OCI-LY7 (cell line): ENCODE data around the gene TPRG1. TPM values are rescaled to one million over a fixed set of nuclear protein-coding genes. Genes with fewer than 3 reads are reported as not detected.

ENCODE experiments used
- BruUV-seq: library from RNA; stranded (reverse); fragments of 400-500 nt; replicated peaks from 2 replicates; lab custom pipeline; 2021; lab: Mats Ljungman, UMichigan
- CTCF ChIA-PET: fragments of 300-600 bp; sonication (Branson Sonifier 250); formaldehyde crosslinking; loops from one replicate; lab custom pipeline; 2022; ENCODE audit warnings: antibody characterized with exemption; ENCODE audit not compliant: unreplicated experiment; lab: Charles Lee
- POLR2A ChIA-PET: fragments of 300-600 bp; sonication (Branson Sonifier 250); formaldehyde crosslinking; loops from one replicate; lab custom pipeline; 2022; ENCODE audit warnings: antibody characterized with exemption; lab: Charles Lee
- DNase-seq: peaks from one replicate; pipeline ENCODE4 v3.0.0-alpha.2; 2015; ENCODE audit warnings: low spot score
- H2AFZ ChIP-seq: fragments of 200-600 bp; sonication (generic), shearing (Covaris generic); 2 replicates; pipeline ENCODE4 v1.6.1; 2014; ENCODE audit warnings: mild to moderate bottlenecking, antibody characterized with exemption, low read length, moderate library complexity
- H3K27ac ChIP-seq: fragments of 200-600 bp; sonication (generic); 2 replicates; pipeline ENCODE4 v1.5.1; 2014; ENCODE audit warnings: mixed run types, low read depth, mild to moderate bottlenecking, moderate library complexity, low read length, inconsistent platforms; ENCODE audit not compliant: poor library complexity, severe bottlenecking
- H3K36me3 ChIP-seq: fragments of 200-600 bp; sonication (generic); 2 replicates; pipeline ENCODE4 v1.6.1; 2014; ENCODE audit warnings: mild to moderate bottlenecking, antibody characterized with exemption, low read length, moderate library complexity, mixed read lengths; ENCODE audit not compliant: insufficient read depth
- H3K4me1 ChIP-seq: fragments of 200-600 bp; sonication (generic); 2 replicates; pipeline ENCODE4 v1.5.1; 2014; ENCODE audit warnings: mild to moderate bottlenecking, low read length; ENCODE audit not compliant: insufficient read depth, poor library complexity, severe bottlenecking
- H3K4me2 ChIP-seq: fragments of 200-600 bp; sonication (generic); 2 replicates; pipeline ENCODE4 v1.6.1; 2014; ENCODE audit warnings: mild to moderate bottlenecking, low read length
- H3K4me3 ChIP-seq: fragments of 200-600 bp; sonication (generic); 2 replicates; pipeline ENCODE4 v1.5.1; 2014; ENCODE audit warnings: mild to moderate bottlenecking, low read depth, low read length; ENCODE audit not compliant: poor library complexity, severe bottlenecking
- H3K79me2 ChIP-seq: fragments of 200-600 bp; sonication (generic); 2 replicates; pipeline ENCODE4 v1.6.1; 2016; ENCODE audit warnings: low read depth, mild to moderate bottlenecking, low read length, moderate library complexity, mixed read lengths; ENCODE audit not compliant: insufficient read depth
- H3K9me2 ChIP-seq: fragments of 200-600 bp; sonication (generic); 2 replicates; pipeline ENCODE4 v1.6.1; 2016; ENCODE audit warnings: mild to moderate bottlenecking, low read length, mixed read lengths; ENCODE audit not compliant: insufficient read depth
- H3K9me3 ChIP-seq: fragments of 200-600 bp; sonication (generic); 2 replicates; pipeline ENCODE4 v1.6.1; 2014; ENCODE audit warnings: mild to moderate bottlenecking, mixed run types, low read length, mixed read lengths
- H4K20me1 ChIP-seq: fragments of 200-600 bp; sonication (generic); 2 replicates; pipeline ENCODE4 v1.6.1; 2014; ENCODE audit warnings: mild to moderate bottlenecking, antibody characterized with exemption, low read length, moderate library complexity, mixed read lengths; ENCODE audit not compliant: insufficient read depth
- CTCF ChIP-seq: fragments of 200-600 bp; sonication (generic); conservative IDR thresholded peaks from 2 replicates; pipeline ENCODE4 v1.5.1; 2014; ENCODE audit warnings: mild to moderate bottlenecking, antibody characterized with exemption, low read length, moderate library complexity, mixed read lengths
- EZH2phosphoT487 ChIP-seq: fragments of 200-600 bp; sonication (generic); IDR thresholded peaks from 2 replicates; pipeline ENCODE4 v1.6.1; 2018; ENCODE audit warnings: low read depth, borderline replicate concordance, mild to moderate bottlenecking, mixed run types, antibody characterized with exemption, low read length, moderate library complexity, mixed read lengths
- intact Hi-C: fragments of 100-400 bp; cut with micrococcal nuclease; formaldehyde crosslinking; loops from one replicate; pipeline ENCODE4 v1.10.0; 2022; ENCODE audit not compliant: unreplicated experiment
- total RNA-seq, 2 experiments: library from RNA; depleted of rRNA in 1 of 2; stranded (reverse); fragments of >200 nt in 1 of 2; shearing (Covaris generic) in 1 of 2; gene quantifications; 2 replicates each; pipeline ENCODE4 v1.2.3, GENCODE V29; 2014 to 2022

The TPRG1 gene
- total RNA-seq, 2 experiments from 2014 or later = 0.92 TPM; not detected in 1

GRCh38 chr3:189122526-189123205 lies 49.1 kb upstream of the TPRG1 start:
- ChIA-PET POLR2A (interaction anchor here (0.5 kb wide), 1 partner anchor 1621 kb away, joined by 3 read pairs; no protein-coding TSS in a partner anchor), CTCF (no interaction called here)
- no peak overlapping the region for H2AFZ ChIP-seq
- no peak overlapping the region for H3K27ac ChIP-seq
- no peaks in the 10 kb centered on the region for H4K20me1 ChIP-seq
- no peaks in the 10 kb centered on the region for H3K36me3 ChIP-seq
- H3K79me2 ChIP-seq = no peaks in the 10 kb centered on the region
- H3K9me2 ChIP-seq = no peaks in the 10 kb centered on the region
- no peaks in the 10 kb centered on the region for H3K9me3 ChIP-seq
- no peak for TF ChIP-seq CTCF
- no peak overlapping the region for H3K4me3 ChIP-seq
- no peak overlapping the region for H3K4me2 ChIP-seq
- no TSS peak for BruUV-seq
- no peaks in the 10 kb centered on the region for H3K4me1 ChIP-seq
- no peak for DNase-seq
- intact Hi-C loops = no loop called here

- H3K4me3 ChIP-seq = no peak overlapping the region
Observed at GRCh38 chr3:189123595-189124387, 48.0 kb upstream of the TPRG1 start.

More at GRCh38 chr3:189123595-189124387, 48.0 kb upstream of the TPRG1 start:
- TF ChIP-seq EZH2phosphoT487 = no peak
- no peak for TF ChIP-seq CTCF
- no peak for DNase-seq
- Histone ChIP-seq H2AFZ (no peak overlapping the region), H3K9me3 (no peaks in the 10 kb centered on the region), H3K4me2 (no peak overlapping the region), H4K20me1 (no peaks in the 10 kb centered on the region), H3K9me2 (no peaks in the 10 kb centered on the region), H3K4me1 (no peaks in the 10 kb centered on the region), H3K27ac (no peak overlapping the region), H3K36me3 (no peaks in the 10 kb centered on the region), H3K79me2 (no peaks in the 10 kb centered on the region)
- intact Hi-C loops = no loop called here
- ChIA-PET POLR2A (interaction anchor here (0.5 to 0.6 kb wide), 2 partner anchors 34 to 871 kb away, joined by 3 to 4 read pairs; no protein-coding TSS in a partner anchor), CTCF (no interaction called here)
- no TSS peak for BruUV-seq
